HEK293 (cell line): Measurements from ENCODE around the gene RTN4IP1.
A peak's percentile ranks its signal among the peaks of the same experiment; 100 is the strongest.

Experiments used
- CTCF ChIA-PET: fragments of 350-600 bp; formaldehyde crosslinking; extraction: SDS; loops from one replicate; lab custom pipeline; 2021; ENCODE audit warnings: antibody characterized with exemption; lab: Yijun Ruan, JAX
- POLR2A ChIA-PET: fragments of 300-600 bp; formaldehyde crosslinking; extraction: SDS; loops from one replicate; lab custom pipeline; 2020; ENCODE audit warnings: antibody characterized with exemption, inconsistent platforms; lab: Yijun Ruan, JAX
- H3K27ac ChIP-seq: fragments of 200-500 bp; sonication (Bioruptor generic); 2 replicates; pipeline ENCODE4 v1.5.1; 2014; ENCODE audit warnings: low read depth, low read length, control low read depth, inconsistent platforms; ENCODE audit errors: extremely low read depth
- H3K36me3 ChIP-seq, 2 experiments: fragments of 200-500 bp in 1 of 2; sonication (Bioruptor generic) in 1 of 2; 1 replicate in 1 of 2; 2 replicates in 1 of 2; pipeline ENCODE4 v1.5.1; 2014 to 2017; ENCODE audit warnings: inconsistent platforms in 2 of 2, low read length in 2 of 2; ENCODE audit not compliant: control insufficient read depth in 2 of 2, insufficient read depth in 1 of 2
- H3K4me1 ChIP-seq: fragments of 200-500 bp; sonication (Bioruptor generic); 2 replicates; pipeline ENCODE4 v1.5.1; 2014; ENCODE audit warnings: mild to moderate bottlenecking, low read length, inconsistent platforms; ENCODE audit not compliant: control insufficient read depth, insufficient read depth
- H3K4me3 ChIP-seq: 2 replicates; pipeline ENCODE4 v1.5.1; 2011; ENCODE audit warnings: low read depth, mild to moderate bottlenecking, control low read depth, low read length, moderate library complexity
- H3K9me3 ChIP-seq: fragments of 200-500 bp; sonication (Bioruptor generic); 2 replicates; pipeline ENCODE4 v1.5.1; 2014; ENCODE audit warnings: low read depth, low read length, inconsistent platforms; ENCODE audit not compliant: control insufficient read depth, insufficient read depth
- HOXC10 ChIP-seq: sonication (generic); formaldehyde crosslinking; IDR thresholded peaks from 2 replicates; pipeline ENCODE4 v1.8.1; 2023; ENCODE audit warnings: mild to moderate bottlenecking, missing genetic modification reagents
- MEIS1 ChIP-seq: sonication (generic); formaldehyde crosslinking; IDR thresholded peaks from 2 replicates; pipeline ENCODE4 v1.8.1; 2022; ENCODE audit warnings: missing genetic modification reagents, mild to moderate bottlenecking, borderline replicate concordance
- RBAK ChIP-seq: fragments of 450-650 bp; formaldehyde crosslinking; IDR thresholded peaks from 2 replicates; pipeline ENCODE4 v1.5.1; 2016; ENCODE audit warnings: missing biosample characterization, missing genetic modification characterization
- SP2 ChIP-seq: fragments of 450-650 bp; formaldehyde crosslinking; IDR thresholded peaks from 2 replicates; pipeline ENCODE4 v1.5.1; 2016; ENCODE audit warnings: missing biosample characterization, missing genetic modification characterization
- TRIM28 ChIP-seq: IDR thresholded peaks from 2 replicates; pipeline ENCODE4 v1.6.1; 2011; ENCODE audit warnings: low read length, control low read depth, borderline replicate concordance
- YY1 ChIP-seq: fragments of 450-650 bp; formaldehyde crosslinking; IDR thresholded peaks from 2 replicates; pipeline ENCODE4 v1.5.1; 2018; ENCODE audit warnings: missing biosample characterization, missing genetic modification characterization
- ZNF184 ChIP-seq: fragments of 450-650 bp; IDR thresholded peaks from 2 replicates; pipeline ENCODE4 v1.5.1; 2018; ENCODE audit warnings: missing biosample characterization, mild to moderate bottlenecking, missing genetic modification characterization
- ZNF2 ChIP-seq: fragments of 450-650 bp; formaldehyde crosslinking; IDR thresholded peaks from 2 replicates; pipeline ENCODE4 v1.5.1; 2016; ENCODE audit warnings: missing biosample characterization, missing genetic modification characterization
- ZNF335 ChIP-seq: fragments of 450-650 bp; formaldehyde crosslinking; conservative IDR thresholded peaks from 2 replicates; pipeline ENCODE4 v1.5.1; 2016; ENCODE audit warnings: missing biosample characterization, missing genetic modification characterization
- ZNF350 ChIP-seq: fragments of 450-650 bp; formaldehyde crosslinking; IDR thresholded peaks from 2 replicates; pipeline ENCODE4 v1.5.0; 2017; ENCODE audit warnings: missing biosample characterization, mild to moderate bottlenecking, missing genetic modification characterization
- ZNF37A ChIP-seq: fragments of 450-650 bp; IDR thresholded peaks from 2 replicates; pipeline ENCODE4 v1.5.1; 2018; ENCODE audit warnings: missing biosample characterization, missing genetic modification characterization
- ZNF501 ChIP-seq: fragments of 450-650 bp; formaldehyde crosslinking; IDR thresholded peaks from 2 replicates; pipeline ENCODE4 v1.5.1; 2016; ENCODE audit warnings: missing biosample characterization, missing genetic modification characterization
- ZNF510 ChIP-seq: fragments of 450-650 bp; formaldehyde crosslinking; IDR thresholded peaks from 2 replicates; pipeline ENCODE4 v1.5.1; 2018; ENCODE audit warnings: mild to moderate bottlenecking, missing genetic modification characterization, missing biosample characterization; ENCODE audit not compliant: insufficient replicate concordance
- ZNF558 ChIP-seq: fragments of 450-650 bp; formaldehyde crosslinking; IDR thresholded peaks from 2 replicates; pipeline ENCODE4 v1.5.1; 2016; ENCODE audit warnings: missing biosample characterization, missing genetic modification characterization
- ZNF660 ChIP-seq: fragments of 450-650 bp; IDR thresholded peaks from 2 replicates; pipeline ENCODE4 v1.5.1; 2018; ENCODE audit warnings: missing biosample characterization, mild to moderate bottlenecking, missing genetic modification characterization
- ZNF776 ChIP-seq: fragments of 450-650 bp; formaldehyde crosslinking; IDR thresholded peaks from 2 replicates; pipeline ENCODE4 v1.5.0; 2017; ENCODE audit warnings: missing biosample characterization, missing genetic modification characterization, borderline replicate concordance
- ZNF837 ChIP-seq: fragments of 450-650 bp; formaldehyde crosslinking; IDR thresholded peaks from 2 replicates; pipeline ENCODE4 v1.5.1; 2016; ENCODE audit warnings: missing biosample characterization, missing genetic modification characterization
- TF ChIP-seq, protein P1 (sequence below): fragments of 450-650 bp; formaldehyde crosslinking; IDR thresholded peaks from 2 replicates; pipeline ENCODE4 v1.5.1; 2016; ENCODE audit warnings: missing biosample characterization, missing genetic modification characterization
- TF ChIP-seq, protein P2 (sequence below): fragments of 450-650 bp; formaldehyde crosslinking; IDR thresholded peaks from 2 replicates; pipeline ENCODE4 v1.5.1; 2016; ENCODE audit warnings: missing biosample characterization, missing genetic modification characterization, low read depth
- TF ChIP-seq, protein P3 (sequence below): fragments of 450-650 bp; formaldehyde crosslinking; IDR thresholded peaks from 2 replicates; pipeline ENCODE4 v1.5.1; 2016; ENCODE audit warnings: missing biosample characterization, missing genetic modification characterization
- TF ChIP-seq, protein P4 (sequence below): fragments of 450-650 bp; formaldehyde crosslinking; IDR thresholded peaks from 2 replicates; pipeline ENCODE4 v1.5.1; 2016; ENCODE audit warnings: missing biosample characterization, missing genetic modification characterization

Gene RTN4IP1

DNA sequence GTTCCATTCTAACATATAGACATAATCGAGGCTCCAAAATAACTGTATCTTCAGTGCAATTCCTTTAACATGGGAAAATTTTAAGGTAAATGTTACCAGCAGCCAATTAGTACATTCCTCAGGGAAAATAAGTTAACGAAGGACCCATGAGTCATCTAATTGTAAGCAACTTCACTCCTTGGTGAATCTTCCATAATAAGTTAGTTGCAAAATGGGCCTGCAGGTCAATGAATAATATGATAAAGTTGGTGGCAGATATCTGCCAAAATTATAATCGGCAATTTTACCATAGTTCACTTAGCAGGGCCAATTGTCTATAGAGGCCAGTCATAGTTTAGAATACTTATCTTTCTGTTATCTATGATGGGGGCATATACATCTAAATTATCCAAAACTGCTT lies 42.4 kb upstream of the RTN4IP1 start:
- Histone ChIP-seq H3K27ac (no peak overlapping the region), H3K36me3 (peaks cover 0 to 6% of the 10 kb centered on the region in 2 experiments; a peak in 1 of 3 replicates), H3K4me3 (no peak overlapping the region), H3K4me1 (no peaks in the 10 kb centered on the region), H3K9me3 (no peaks in the 10 kb centered on the region)
- no peak for TF ChIP-seq ZNF2 (tag by site-specific recombination)
- no peak for TF ChIP-seq ZNF776 (tag by site-specific recombination)
- no peak for TF ChIP-seq SP2 (tag by site-specific recombination)
- no peak for TF ChIP-seq MEIS1 (CRISPR knock-in tag)
- TF ChIP-seq ZNF501 (tag by site-specific recombination) = no peak
- no peak for TF ChIP-seq ZNF837 (tag by site-specific recombination)
- TF ChIP-seq HOXC10 (CRISPR knock-in tag) = no peak
- TF ChIP-seq TRIM28 = no peak
- TF ChIP-seq YY1 (tag by site-specific recombination) = no peak
- no peak for TF ChIP-seq ZNF660 (tag by site-specific recombination)
- TF ChIP-seq, protein P1, sequence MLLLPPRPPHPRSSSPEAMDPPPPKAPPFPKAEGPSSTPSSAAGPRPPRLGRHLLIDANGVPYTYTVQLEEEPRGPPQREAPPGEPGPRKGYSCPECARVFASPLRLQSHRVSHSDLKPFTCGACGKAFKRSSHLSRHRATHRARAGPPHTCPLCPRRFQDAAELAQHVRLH (tag by site-specific recombination) = no peak
- TF ChIP-seq, protein P2, sequence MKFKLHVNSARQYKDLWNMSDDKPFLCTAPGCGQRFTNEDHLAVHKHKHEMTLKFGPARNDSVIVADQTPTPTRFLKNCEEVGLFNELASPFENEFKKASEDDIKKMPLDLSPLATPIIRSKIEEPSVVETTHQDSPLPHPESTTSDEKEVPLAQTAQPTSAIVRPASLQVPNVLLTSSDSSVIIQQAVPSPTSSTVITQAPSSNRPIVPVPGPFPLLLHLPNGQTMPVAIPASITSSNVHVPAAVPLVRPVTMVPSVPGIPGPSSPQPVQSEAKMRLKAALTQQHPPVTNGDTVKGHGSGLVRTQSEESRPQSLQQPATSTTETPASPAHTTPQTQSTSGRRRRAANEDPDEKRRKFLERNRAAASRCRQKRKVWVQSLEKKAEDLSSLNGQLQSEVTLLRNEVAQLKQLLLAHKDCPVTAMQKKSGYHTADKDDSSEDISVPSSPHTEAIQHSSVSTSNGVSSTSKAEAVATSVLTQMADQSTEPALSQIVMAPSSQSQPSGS = no peak
- ChIA-PET POLR2A (no interaction called here), CTCF (no interaction called here)

DNA sequence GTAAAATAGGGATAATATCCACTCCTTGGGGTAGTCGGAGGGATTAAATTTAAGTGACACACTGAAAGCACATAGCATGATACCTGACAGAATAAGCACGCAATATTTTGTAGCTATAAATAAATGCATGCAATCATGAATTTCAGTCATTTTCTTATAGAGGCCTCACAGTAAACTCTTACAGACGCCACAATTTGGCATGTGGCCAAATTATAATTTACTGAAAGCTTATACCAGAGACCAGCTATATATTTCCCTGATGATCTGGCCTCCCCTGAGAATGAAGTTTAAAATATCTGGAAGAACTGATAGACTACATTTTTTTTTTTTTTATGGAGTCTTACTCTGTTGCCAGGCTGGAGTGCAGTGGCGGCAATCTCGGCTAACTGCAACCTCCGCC lies 40.9 kb upstream of the RTN4IP1 start:
- no peak overlapping the region for H3K27ac ChIP-seq
- TF ChIP-seq ZNF37A (tag by site-specific recombination) (0 out of 2 replicates have a peak, but pooled peaks have one; percentile 57), ZNF660 (tag by site-specific recombination) (peak; percentile 29; the same call in 1 of the 2 replicates), ZNF335 (tag by site-specific recombination) (no peak), MEIS1 (CRISPR knock-in tag) (no peak), ZNF558 (no peak), ZNF184 (tag by site-specific recombination) (0 out of 2 replicates have a peak, but pooled peaks have one; percentile 45), ZNF510 (tag by site-specific recombination) (no peak), ZNF350 (tag by site-specific recombination) (peak; percentile 48; the same call in 1 of the 2 replicates), RBAK (tag by site-specific recombination) (no peak)
- TF ChIP-seq, protein P3, sequence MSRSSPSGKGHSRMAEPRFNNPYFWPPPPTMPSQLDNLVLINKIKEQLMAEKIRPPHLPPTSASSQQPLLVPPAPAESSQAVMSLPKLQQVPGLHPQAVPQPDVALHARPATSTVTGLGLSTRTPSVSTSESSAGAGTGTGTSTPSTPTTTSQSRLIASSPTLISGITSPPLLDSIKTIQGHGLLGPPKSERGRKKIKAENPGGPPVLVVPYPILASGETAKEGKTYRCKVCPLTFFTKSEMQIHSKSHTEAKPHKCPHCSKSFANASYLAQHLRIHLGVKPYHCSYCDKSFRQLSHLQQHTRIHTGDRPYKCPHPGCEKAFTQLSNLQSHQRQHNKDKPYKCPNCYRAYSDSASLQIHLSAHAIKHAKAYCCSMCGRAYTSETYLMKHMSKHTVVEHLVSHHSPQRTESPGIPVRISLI (tag by site-specific recombination) = no peak
- TF ChIP-seq, protein P4, sequence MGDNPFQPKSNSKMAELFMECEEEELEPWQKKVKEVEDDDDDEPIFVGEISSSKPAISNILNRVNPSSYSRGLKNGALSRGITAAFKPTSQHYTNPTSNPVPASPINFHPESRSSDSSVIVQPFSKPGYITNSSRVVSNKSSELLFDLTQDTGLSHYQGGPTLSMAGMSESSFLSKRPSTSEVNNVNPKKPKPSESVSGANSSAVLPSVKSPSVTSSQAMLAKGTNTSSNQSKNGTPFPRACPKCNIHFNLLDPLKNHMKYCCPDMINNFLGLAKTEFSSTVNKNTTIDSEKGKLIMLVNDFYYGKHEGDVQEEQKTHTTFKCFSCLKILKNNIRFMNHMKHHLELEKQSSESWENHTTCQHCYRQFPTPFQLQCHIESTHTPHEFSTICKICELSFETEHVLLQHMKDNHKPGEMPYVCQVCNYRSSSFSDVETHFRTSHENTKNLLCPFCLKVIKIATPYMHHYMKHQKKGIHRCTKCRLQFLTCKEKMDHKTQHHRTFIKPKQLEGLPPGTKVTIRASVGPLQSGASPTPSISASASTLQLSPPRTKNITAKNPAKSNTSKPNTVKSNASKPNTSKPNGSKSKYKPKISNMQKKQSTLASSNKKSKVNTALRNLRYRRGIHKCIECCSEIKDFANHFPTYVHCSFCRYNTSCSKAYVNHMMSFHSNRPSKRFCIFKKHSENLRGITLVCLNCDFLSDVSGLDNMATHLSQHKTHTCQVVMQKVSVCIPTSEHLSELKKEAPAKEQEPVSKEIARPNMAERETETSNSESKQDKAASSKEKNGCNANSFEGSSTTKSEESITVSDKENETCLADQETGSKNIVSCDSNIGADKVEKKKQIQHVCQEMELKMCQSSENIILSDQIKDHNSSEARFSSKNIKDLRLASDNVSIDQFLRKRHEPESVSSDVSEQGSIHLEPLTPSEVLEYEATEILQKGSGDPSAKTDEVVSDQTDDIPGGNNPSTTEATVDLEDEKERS (tag by site-specific recombination) = no peak
- TF ChIP-seq, all 188 proteins: peak for 4
- Histone ChIP-seq H3K9me3 (no peaks in the 10 kb centered on the region), H3K4me3 (no peak overlapping the region), H3K36me3 (peaks cover 4 to 18% of the 10 kb centered on the region in 2 experiments; a peak in 2 of 3 replicates), H3K4me1 (no peaks in the 10 kb centered on the region)
- POLR2A ChIA-PET = no interaction called here
- CTCF ChIA-PET = interaction anchor here (0.5 to 1.1 kb wide), 3 partner anchors 10 to 26 kb away, joined by 3 read pairs; no protein-coding TSS in a partner anchor
